ENCODE results near the gene CTSZ.
A peak's percentile ranks its signal among the peaks of the same experiment; 100 is the strongest.
"Not testable (repeated sequence)": the region's sequence is repeated elsewhere in the genome, so short reads cannot be mapped to it uniquely, and the experiment has no call there.

The CTSZ gene

GRCh38 chr20:58995461-58996225 lies 11.4 kb downstream of the CTSZ start:
- DNase-seq, result no peak

- no peak for DNase-seq
Measured at GRCh38 chr20:58994390-58995159, 12.5 kb downstream of the CTSZ start.

GRCh38 chr20:58993332-58994248 lies 13.5 kb downstream of the CTSZ start:
- no peak for DNase-seq

- DNase-seq, result no peak
Measured at GRCh38 chr20:58992911-58993310, 14.1 kb downstream of the CTSZ start.

GRCh38 chr20:58991715-58992114 lies 15.3 kb downstream of the CTSZ start:
- DNase-seq, result no peak

GRCh38 chr20:58990651-58991445 lies 16.2 kb downstream of the CTSZ start:
- DNase-seq, result no peak

- DNase-seq, result no peak
Measured at GRCh38 chr20:58989196-58989595, 17.9 kb downstream of the CTSZ start.

GRCh38 chr20:58988565-58988882 lies 18.5 kb downstream of the CTSZ start:
- DNase-seq, result no peak

- DNase-seq, result no peak
Measured at GRCh38 chr20:58987790-58988564, 19.1 kb downstream of the CTSZ start.

- no peak for DNase-seq
Measured at GRCh38 chr20:58986968-58987517, 20.0 kb downstream of the CTSZ start.

GRCh38 chr20:58986286-58986967 lies 20.6 kb downstream of the CTSZ start:
- no peak for DNase-seq

- DNase-seq, result no peak
Measured at GRCh38 chr20:58985656-58986055, 21.4 kb downstream of the CTSZ start.

- DNase-seq, result no peak
Measured at GRCh38 chr20:58984691-58985090, 22.4 kb downstream of the CTSZ start.

GRCh38 chr20:58983115-58983468 lies 24.0 kb downstream of the CTSZ start:
- DNase-seq, result not testable (repeated sequence)

- DNase-seq, result no peak
Measured at GRCh38 chr20:58982406-58983114, 24.5 kb downstream of the CTSZ start.

GRCh38 chr20:58981628-58982364 lies 25.3 kb downstream of the CTSZ start:
- no peak for DNase-seq

- DNase-seq, result peak; percentile 45
Measured at GRCh38 chr20:58980711-58981627, 26.1 kb downstream of the CTSZ start, which contains the start of gene NELFCD. Gene NELFCD (plus strand): TSS chr20:58981256. CDS start chr20:58981310, 54 bp downstream.
